ENCODE data around the gene SERPINB6. TPM values are rescaled to one million over a fixed set of nuclear protein-coding genes. Genes with fewer than 3 reads are reported as not detected.

The SERPINB6 gene
- total and polyA plus RNA-seq, 9 of the 15 experiments (the other 6 are each of a cell fraction or from before 2014, with no cell fraction given): 86.6 to 211 (median 143) TPM

DNA sequence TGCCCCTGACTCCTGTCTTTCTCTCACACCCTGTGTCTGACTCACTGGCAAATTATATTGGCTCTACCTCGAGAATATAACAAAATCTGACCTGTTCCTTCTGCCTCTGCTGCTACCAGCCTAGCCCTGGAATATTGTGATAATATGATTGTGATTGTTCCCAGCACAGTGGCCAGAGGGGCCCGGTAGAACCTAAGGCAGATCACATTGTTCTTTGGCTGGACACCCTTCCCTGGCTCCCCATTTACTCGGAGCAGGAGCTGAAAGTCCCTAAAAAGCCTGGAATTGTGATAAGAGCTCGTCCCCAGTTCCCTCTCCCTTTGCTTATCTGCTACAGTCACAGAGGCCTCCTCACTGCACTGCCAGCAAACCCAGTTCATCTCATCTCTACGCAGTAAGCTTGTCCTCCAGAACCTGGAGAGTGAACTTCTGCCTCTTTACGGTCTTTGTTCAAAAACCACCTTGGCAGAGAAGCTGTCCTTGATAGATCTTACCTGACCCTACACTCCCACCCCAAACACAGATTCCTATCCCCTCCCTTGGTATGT is 21.8 kb downstream of the SERPINB6 start (continued):
- TF ChIP-seq, protein P1, sequence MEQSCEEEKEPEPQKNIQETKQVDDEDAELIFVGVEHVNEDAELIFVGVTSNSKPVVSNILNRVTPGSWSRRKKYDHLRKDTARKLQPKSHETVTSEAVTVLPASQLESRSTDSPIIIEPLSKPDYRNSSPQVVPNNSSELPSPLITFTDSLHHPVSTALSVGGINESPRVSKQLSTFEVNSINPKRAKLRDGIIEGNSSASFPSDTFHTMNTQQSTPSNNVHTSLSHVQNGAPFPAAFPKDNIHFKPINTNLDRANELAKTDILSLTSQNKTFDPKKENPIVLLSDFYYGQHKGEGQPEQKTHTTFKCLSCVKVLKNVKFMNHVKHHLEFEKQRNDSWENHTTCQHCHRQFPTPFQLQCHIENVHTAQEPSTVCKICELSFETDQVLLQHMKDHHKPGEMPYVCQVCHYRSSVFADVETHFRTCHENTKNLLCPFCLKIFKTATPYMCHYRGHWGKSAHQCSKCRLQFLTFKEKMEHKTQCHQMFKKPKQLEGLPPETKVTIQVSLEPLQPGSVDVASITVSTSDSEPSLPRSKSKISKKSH (CRISPR knock-in tag; IDR thresholded peaks at IDR 0.05): no peak
- TF ChIP-seq ELK1 (CRISPR knock-in tag; IDR thresholded peaks at IDR 0.05): no peak
- 0 out of 4 replicates have a peak, but pooled peaks of 1 of the 2 experiments have one; percentile 28 for TF ChIP-seq FOXK2 (conservative IDR thresholded peaks at IDR 0.05 in 1 of 2, IDR thresholded peaks at IDR 0.05 in 1 of 2; ENCODE audit: low read depth in 2 of 2)
- no peak for TF ChIP-seq ETV1 (tag; conservative IDR thresholded peaks at IDR 0.05; ENCODE audit: low read depth)
- no peak for TF ChIP-seq LARP7 (IDR thresholded peaks at IDR 0.05)
- TF ChIP-seq U2AF1 (optimal IDR thresholded peaks at IDR 0.05; ENCODE audit: low read depth, low read length): no peak
- TF ChIP-seq NR1H2 (CRISPR knock-in tag; IDR thresholded peaks at IDR 0.05): no peak
- TF ChIP-seq GTF2B (IDR thresholded peaks at IDR 0.05; ENCODE audit: extremely low read depth, insufficient read length): no peak
- no peak for TF ChIP-seq MYC (IDR thresholded peaks at IDR 0.05; ENCODE audit: low read depth, low read length)
- no peak for TF ChIP-seq MYC (CRISPR knock-in tag; IDR thresholded peaks at IDR 0.05; ENCODE audit: borderline replicate concordance, low read depth)
- no peak for TF ChIP-seq NR0B1 (IDR thresholded peaks at IDR 0.05; ENCODE audit: partially characterized antibody)
- no peak for TF ChIP-seq ZNF584 (CRISPR knock-in tag; IDR thresholded peaks at IDR 0.05; ENCODE audit: low read depth)
- TF ChIP-seq RAD21 (CRISPR knock-in tag; conservative IDR thresholded peaks at IDR 0.05 in 1 of 2, IDR thresholded peaks at IDR 0.05 in 1 of 2): no peak
- no peak for TF ChIP-seq CHD4 (IDR thresholded peaks at IDR 0.05; ENCODE audit: insufficient read depth, insufficient replicate concordance, low read depth, low read length, poor library complexity, severe bottlenecking)
- TF ChIP-seq ZNF24 (IDR thresholded peaks at IDR 0.05): no peak
- no peak for TF ChIP-seq PHB2 (IDR thresholded peaks at IDR 0.05; ENCODE audit: low read depth)
- no peak for TF ChIP-seq BRF1 (IDR thresholded peaks at IDR 0.05; ENCODE audit: borderline replicate concordance, extremely low read depth, insufficient read length)
- TF ChIP-seq RBM17 (IDR thresholded peaks at IDR 0.05; ENCODE audit: borderline replicate concordance, low read depth, low read length): no peak
- TF ChIP-seq MEF2A (IDR thresholded peaks at IDR 0.05; ENCODE audit: control insufficient read depth, low read depth, low read length): no peak
- no peak for TF ChIP-seq NBN (IDR thresholded peaks at IDR 0.05; ENCODE audit: low read depth)
- TF ChIP-seq CBFA2T3 (IDR thresholded peaks at IDR 0.05): peak; percentile 37
- TF ChIP-seq NR2F6 (CRISPR knock-in tag; IDR thresholded peaks at IDR 0.05): no peak
- 0 out of 2 replicates have a peak, but pooled peaks have one; percentile 18 for TF ChIP-seq ARID1B (IDR thresholded peaks at IDR 0.05)

Measured in K562 (cell line).